GM18502 (cell line): Measurements from ENCODE around the gene ADAMTS18.

Experiments
- ATAC-seq: cut with Tn5 transposase; IDR thresholded peaks from one replicate; pipeline ENCODE4 v1.9.1; 2021; ENCODE audit warnings: mild to moderate bottlenecking; ENCODE audit not compliant: unreplicated experiment, poor library complexity

The ADAMTS18 gene

GRCh38 chr16:77233799-77234519 is 200.9 kb downstream of the ADAMTS18 start:
- no peak for ATAC-seq
